Thoracic aorta (tissue), 2 donors: ENCODE measurements around the gene JMJD1C. TPM values are rescaled to one million over a fixed set of nuclear protein-coding genes. Genes with fewer than 3 reads are reported as not detected.

Source experiments
- ATAC-seq: fragments of 150-250 bp; one replicate; pipeline ENCODE4 v1.8.0; 2017; ENCODE audit warnings: low read depth; ENCODE audit not compliant: insufficient number of reproducible peaks, low FRiP score
- DNase-seq: peaks from one replicate; pipeline ENCODE4 v3.0.0-alpha.2; 2020; ENCODE audit warnings: low spot score
- H3K27ac ChIP-seq, 2 donors: fragments of 200-600 bp; sonication (generic); 1 replicate in 1 of 2; 2 replicates in 1 of 2; pipeline ENCODE4 v1.5.1; 2016; ENCODE audit warnings: mild to moderate bottlenecking in 2 of 2, moderate library complexity in 2 of 2
- H3K27me3 ChIP-seq: fragments of 200-600 bp; sonication (generic); replicated peaks from 2 replicates; pipeline ENCODE4 v1.6.0; 2016; ENCODE audit warnings: mild to moderate bottlenecking; ENCODE audit not compliant: insufficient read depth
- H3K36me3 ChIP-seq: fragments of 200-600 bp; sonication (generic); one replicate; pipeline ENCODE4 v1.5.1; 2016
- H3K4me1 ChIP-seq, 2 donors: fragments of 200-600 bp; sonication (generic); 1 replicate in 1 of 2; 2 replicates in 1 of 2; pipeline versions ENCODE4 v1.5.1 to v1.6.0; 2016; ENCODE audit warnings: low read depth in 2 of 2, mild to moderate bottlenecking in 1 of 2; ENCODE audit not compliant: control insufficient read depth in 1 of 2
- H3K4me3 ChIP-seq: fragments of 200-600 bp; sonication (generic); 2 replicates; pipeline ENCODE4 v1.5.1; 2016; ENCODE audit warnings: mild to moderate bottlenecking
- H3K9me3 ChIP-seq: fragments of 200-600 bp; sonication (generic); 2 replicates; pipeline ENCODE4 v1.5.1; 2016
- CTCF ChIP-seq: fragments of 200-600 bp; sonication (generic); IDR thresholded peaks from one replicate; pipeline ENCODE4 v1.5.1; 2019; ENCODE audit warnings: antibody characterized with exemption
- total RNA-seq, 2 donors: library from RNA; depleted of rRNA; stranded (reverse); fragments of >200 nt; gene quantifications; one replicate each; pipeline versions ENCODE4 v1.1.0 to v1.2.3, GENCODE V29; 2016

The JMJD1C gene
- total RNA-seq, 2 donors from 2014 or later = 95.2 to 215 TPM

- no peaks in the 10 kb centered on the region for H3K36me3 ChIP-seq
- ATAC-seq (no peak), DNase-seq (no peak)
- H3K27ac ChIP-seq = no peak overlapping the region
- peaks cover 5 to 24% of the 10 kb centered on the region in 2 donors for H3K4me1 ChIP-seq
- H3K4me3 ChIP-seq = no peak overlapping the region
- no peak for TF ChIP-seq CTCF
- H3K27me3 ChIP-seq = no peaks in the 10 kb centered on the region
- no peaks in the 10 kb centered on the region for H3K9me3 ChIP-seq
Measured at GRCh38 chr10:63374991-63375390, 90.8 kb downstream of the JMJD1C start.

- TF ChIP-seq CTCF = no peak
Measured at GRCh38 chr10:63373176-63373575, 92.6 kb downstream of the JMJD1C start.

GRCh38 chr10:63369711-63370110, 96.1 kb downstream of the JMJD1C start:
- DNase-seq = no peak
- TF ChIP-seq CTCF = no peak
- H3K27me3 ChIP-seq = no peaks in the 10 kb centered on the region

More at GRCh38 chr10:63373176-63373575, 92.6 kb downstream of the JMJD1C start:
- ATAC-seq (no peak), DNase-seq (no peak)
- H3K27me3 ChIP-seq = no peaks in the 10 kb centered on the region
- H3K36me3 ChIP-seq = no peaks in the 10 kb centered on the region
- no peak overlapping the region for H3K4me3 ChIP-seq
- H3K27ac ChIP-seq = no peak overlapping the region
- no peaks in the 10 kb centered on the region for H3K9me3 ChIP-seq
- peaks cover 5 to 24% of the 10 kb centered on the region in 2 donors for H3K4me1 ChIP-seq

GRCh38 chr10:63368365-63368764, 97.4 kb downstream of the JMJD1C start:
- H3K4me3 ChIP-seq = no peak overlapping the region
- DNase-seq (no peak), ATAC-seq (no peak)
- H3K27ac ChIP-seq = no peak overlapping the region
- H3K4me1 ChIP-seq = no peaks in the 10 kb centered on the region
- no peaks in the 10 kb centered on the region for H3K27me3 ChIP-seq
- no peaks in the 10 kb centered on the region for H3K36me3 ChIP-seq
- no peaks in the 10 kb centered on the region for H3K9me3 ChIP-seq
- no peak for TF ChIP-seq CTCF

More at GRCh38 chr10:63369711-63370110, 96.1 kb downstream of the JMJD1C start:
- H3K9me3 ChIP-seq = no peaks in the 10 kb centered on the region
- no peak overlapping the region for H3K4me3 ChIP-seq
- no peaks in the 10 kb centered on the region for H3K36me3 ChIP-seq
- ATAC-seq = no peak
- H3K27ac ChIP-seq = no peak overlapping the region
- peaks cover 0 to 1% of the 10 kb centered on the region in 2 donors for H3K4me1 ChIP-seq

- DNase-seq (no peak), ATAC-seq (no peak)
- Histone ChIP-seq H3K27me3 (no peaks in the 10 kb centered on the region), H3K9me3 (no peaks in the 10 kb centered on the region), H3K36me3 (no peaks in the 10 kb centered on the region), H3K4me3 (no peak overlapping the region), H3K27ac (no peak overlapping the region), H3K4me1 (no peaks in the 10 kb centered on the region)
- no peak for TF ChIP-seq CTCF
Measured at GRCh38 chr10:63366933-63367332, 98.8 kb downstream of the JMJD1C start.
